Measurements from ENCODE around the gene RBMS1. TPM values are rescaled to one million over a fixed set of nuclear protein-coding genes. Genes with fewer than 3 reads are reported as not detected.

Gene RBMS1
- total and polyA plus RNA-seq, 4 donors, result 49.5 to 215 (median 76.3) TPM

GRCh38 chr2:160222546-160223283 lies 270.9 kb downstream of the RBMS1 start:
- WGBS, 2 donors, result 71 to 75% methylated on average over 7 of the region's 7 CpGs
- no peak for ATAC-seq (ENCODE audit: insufficient read depth, low FRiP score)
- Histone ChIP-seq H3K27me3 (ENCODE audit: control insufficient read depth in 3 of 3, insufficient read depth in 3 of 3, low read length in 2 of 3) (no peaks in the 10 kb centered on the region), H3K36me3 (ENCODE audit: control insufficient read depth in 4 of 4, insufficient read depth in 4 of 4, low read length in 4 of 4) (no peaks in the 10 kb centered on the region), H3K9ac (ENCODE audit: insufficient read depth in 1 of 2, low read length in 2 of 2) (no peak overlapping the region), H3K27ac (ENCODE audit: low read depth in 1 of 2, low read length in 1 of 2) (peak overlapping the region; percentile 83 to 87), H3K4me3 (no peak overlapping the region), H3K9me3 (ENCODE audit: control insufficient read depth in 4 of 4, insufficient read depth in 3 of 4, low read length in 3 of 4) (no peaks in the 10 kb centered on the region), H3K4me1 (ENCODE audit: control insufficient read depth in 5 of 5, insufficient read depth in 5 of 5, low read length in 5 of 5) (peaks cover 5 to 20% (median 6%) of the 10 kb centered on the region in 5 donors)
- DNase-seq, result no peak
- no peak for TF ChIP-seq CTCF (IDR thresholded peaks at IDR 0.05; ENCODE audit: control extremely low read depth, extremely low read depth)

Data from lung (tissue), 12 donors.